Motor neuron (in vitro differentiated cells): ENCODE data around the gene ACSL6. TPM values are rescaled to one million over a fixed set of nuclear protein-coding genes. Genes with fewer than 3 reads are reported as not detected.

Source experiments
- ATAC-seq, 8 experiments: fragments of 200-7000 bp; cut with Tn5 transposase; replicated peaks in 6 of 8; 2 replicates each; pipeline ENCODE4 v1.8.0; 2021; ENCODE audit warnings: mild to moderate bottlenecking in 8 of 8, moderate library complexity in 8 of 8
- H3K27ac ChIP-seq, 2 donors: fragments of 250-450 bp; sonication (Bioruptor Pico); 2 replicates each; pipeline ENCODE4 v1.9.0; 2021; ENCODE audit warnings: antibody characterized with exemption in 2 of 2, mild to moderate bottlenecking in 2 of 2, moderate library complexity in 1 of 2
- H3K4me1 ChIP-seq, 2 donors: fragments of 250-450 bp; sonication (Bioruptor Pico); replicated peaks in 1 of 2; 2 replicates each; pipeline ENCODE4 v1.6.1; 2021; ENCODE audit warnings: antibody characterized with exemption in 2 of 2, mild to moderate bottlenecking in 2 of 2, moderate library complexity in 1 of 2
- H3K4me3 ChIP-seq, 5 donors: fragments of 250-450 bp; sonication (Bioruptor Pico); 2 replicates each; pipeline ENCODE4 v1.9.0; 2021; ENCODE audit warnings: antibody characterized with exemption in 5 of 5, mild to moderate bottlenecking in 5 of 5, moderate library complexity in 4 of 5
- WGBS, 10 experiments: fragments of 450-650 bp; shearing (Covaris generic); methylation state at CpG; one replicate each; pipeline ENCODE4 v1.0.0; 2022; 5-methylcytosine and 5-hydroxymethylcytosine counted together
- in situ Hi-C, 9 experiments: fragments of 400-800 bp; cut with MboI; loops; one replicate each; pipeline ENCODE4 v1.15.0; 2021; ENCODE audit warnings: low sequenced_read_pairs in 9 of 9, low pct_unique_long_range_greater_than_20kb in 2 of 9; ENCODE audit not compliant: unreplicated experiment in 9 of 9
- total RNA-seq, 8 experiments: library from RNA; unstranded; fragments of 300-600 nt; gene quantifications; 2 replicates each; pipeline versions ENCODE4 v1.2.3 to v1.2.4, GENCODE V29; 2022

ACSL6 gene
- total RNA-seq, result 10 to 100 TPM in 4 of 8 experiments, 1 to 10 TPM in 2, under 1 TPM in 2; 0.31 to 20.5 (median 8.7) TPM

- WGBS, 10 experiments, result 28 to 100% (median 80%) methylated on average over 1 to 6 of the region's 63 CpGs; no CpG with 5 or more reads in 7 of the 10 experiments
- peak; percentile 36 to 85 (median 78) for ATAC-seq
- in situ Hi-C loops, result loop anchor here in 5 of 9 experiments (25.0 kb wide), 3 partner anchors 199 to 424 kb away; no protein-coding TSS in a partner anchor
- Histone ChIP-seq H3K4me3 (peak within 1 kb of the TSS; percentile 47 to 87 (median 58)), H3K4me1 (peaks cover 3 to 6% of the 10 kb centered on the region in 2 donors), H3K27ac (peak within 1 kb of the TSS in 1 of 2 donors; percentile 29)
Measured at GRCh38 chr5:132011622-132012343, at the start of gene ACSL6. Gene ACSL6, minus strand, starts transcription at chr5:132011658. Its CDS starts 105 bp downstream, at chr5:132011553.

DNA sequence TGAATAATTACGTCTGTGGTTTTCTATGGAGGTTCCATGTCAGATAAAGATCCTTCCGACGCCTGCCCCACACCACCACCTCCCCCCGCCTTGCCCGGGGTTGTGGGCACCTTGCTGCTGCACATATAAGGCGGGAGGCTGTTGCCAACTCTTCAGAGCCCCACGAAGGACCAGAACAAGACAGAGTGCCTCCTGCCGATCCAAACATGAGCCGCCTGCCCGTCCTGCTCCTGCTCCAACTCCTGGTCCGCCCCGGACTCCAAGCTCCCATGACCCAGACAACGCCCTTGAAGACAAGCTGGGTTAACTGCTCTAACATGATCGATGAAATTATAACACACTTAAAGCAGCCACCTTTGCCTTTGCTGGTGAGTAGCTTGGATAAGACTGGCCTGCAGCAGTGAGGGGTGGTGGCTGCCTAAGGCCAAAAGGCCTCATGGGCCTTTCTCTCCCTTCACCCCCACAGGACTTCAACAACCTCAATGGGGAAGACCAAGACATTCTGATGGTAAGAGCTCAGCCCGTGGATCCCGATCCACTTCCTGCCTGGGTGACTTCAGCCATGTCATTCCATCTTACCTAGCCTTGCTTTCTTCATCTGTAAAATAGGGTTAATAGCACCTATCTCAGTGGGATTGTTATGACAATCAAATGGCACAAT is 49.2 kb upstream of the ACSL6 start, which contains the start of gene IL3:
IL3 (plus strand) TSS at position 155 of the 661 bp plus-strand sequence; CDS start at position 207, 52 bp downstream.
- no peak for ATAC-seq
- 55 to 100% (median 80%) methylated on average over 2 to 9 of the region's 16 CpGs; no CpG with 5 or more reads in 2 of the 10 experiments for WGBS, 10 experiments
- no peak within 1 kb of the TSS for H3K4me3 ChIP-seq
- no peak within 1 kb of the TSS for H3K27ac ChIP-seq
- in situ Hi-C loops, result no loop called here
- H3K4me1 ChIP-seq, result no peaks in the 10 kb centered on the region

- no peak overlapping the region for H3K4me3 ChIP-seq
- H3K27ac ChIP-seq, result no peak overlapping the region
- in situ Hi-C loops, result no loop called here
- H3K4me1 ChIP-seq, result no peaks in the 10 kb centered on the region
- ATAC-seq, result no peak
- 50 to 96% (median 82%) methylated on average over 1 to 8 of the region's 13 CpGs; no CpG with 5 or more reads in 4 of the 10 experiments for WGBS, 10 experiments
Measured at GRCh38 chr5:132059696-132060500, 48.4 kb upstream of the ACSL6 start.

DNA sequence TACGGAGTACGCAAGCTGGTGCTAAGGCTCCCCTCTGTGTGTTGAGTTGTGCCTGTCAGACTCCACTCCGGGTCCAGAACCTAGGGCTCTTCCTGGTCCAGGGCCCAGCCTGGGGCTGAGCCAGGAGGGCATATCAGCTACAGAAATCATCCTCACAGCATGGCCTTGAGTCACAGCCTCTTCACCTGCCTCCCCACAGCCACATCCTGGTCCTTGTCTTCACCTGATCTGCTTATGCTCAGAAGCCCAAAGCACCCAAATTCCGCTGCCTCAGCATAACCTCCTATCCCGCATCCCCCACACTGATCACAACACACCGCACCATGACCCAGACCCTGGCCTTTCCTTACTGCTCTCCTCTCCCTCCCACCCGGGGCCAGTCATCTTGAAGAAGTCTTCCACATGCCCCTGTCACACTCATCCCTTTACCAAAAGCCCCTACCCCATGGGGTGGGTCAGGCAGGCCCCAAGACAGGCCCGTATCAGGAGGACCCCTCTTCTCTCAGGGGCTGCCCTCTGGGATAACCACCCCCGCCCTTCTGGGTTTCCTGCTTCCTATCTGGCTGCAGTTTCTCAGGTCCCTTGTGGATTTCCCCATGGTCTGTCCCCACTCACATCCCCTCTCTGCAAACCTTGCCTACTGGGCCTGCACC is 47.7 kb upstream of the ACSL6 start:
- no peak overlapping the region for H3K4me3 ChIP-seq
- no peaks in the 10 kb centered on the region for H3K4me1 ChIP-seq
- H3K27ac ChIP-seq, result no peak overlapping the region
- no peak for ATAC-seq
- WGBS, 10 experiments, result 60 to 81% (median 71%) methylated on average over 2 to 5 of the region's 9 CpGs; no CpG with 5 or more reads in 6 of the 10 experiments
- in situ Hi-C loops, result no loop called here

DNA sequence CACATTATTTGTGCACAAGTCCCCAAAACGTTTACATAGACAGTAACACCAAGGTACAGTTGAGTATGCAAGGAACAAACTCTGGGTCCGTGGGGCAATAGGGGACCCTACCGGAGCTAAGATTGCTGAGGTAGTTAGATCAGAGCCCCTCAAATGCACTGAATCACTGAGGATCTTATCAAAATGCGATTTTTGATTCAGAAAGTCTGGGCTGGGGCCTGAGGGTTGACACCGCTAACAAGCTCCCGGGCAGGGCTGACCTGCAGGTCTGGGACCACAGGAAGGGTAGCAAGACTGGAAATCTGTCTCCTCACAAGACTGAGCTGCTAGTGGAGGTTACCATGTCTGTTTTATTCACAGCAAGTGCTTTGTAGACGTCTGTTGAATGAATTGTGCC is 47.2 kb upstream of the ACSL6 start:
- no peak overlapping the region for H3K4me3 ChIP-seq
- ATAC-seq, result no peak
- no peak overlapping the region for H3K27ac ChIP-seq
- 28 to 86% (median 59%) methylated on average over 1 to 6 of the region's 7 CpGs; no CpG with 5 or more reads in 2 of the 10 experiments for WGBS, 10 experiments
- in situ Hi-C loops, result no loop called here
- H3K4me1 ChIP-seq, result no peaks in the 10 kb centered on the region

DNA sequence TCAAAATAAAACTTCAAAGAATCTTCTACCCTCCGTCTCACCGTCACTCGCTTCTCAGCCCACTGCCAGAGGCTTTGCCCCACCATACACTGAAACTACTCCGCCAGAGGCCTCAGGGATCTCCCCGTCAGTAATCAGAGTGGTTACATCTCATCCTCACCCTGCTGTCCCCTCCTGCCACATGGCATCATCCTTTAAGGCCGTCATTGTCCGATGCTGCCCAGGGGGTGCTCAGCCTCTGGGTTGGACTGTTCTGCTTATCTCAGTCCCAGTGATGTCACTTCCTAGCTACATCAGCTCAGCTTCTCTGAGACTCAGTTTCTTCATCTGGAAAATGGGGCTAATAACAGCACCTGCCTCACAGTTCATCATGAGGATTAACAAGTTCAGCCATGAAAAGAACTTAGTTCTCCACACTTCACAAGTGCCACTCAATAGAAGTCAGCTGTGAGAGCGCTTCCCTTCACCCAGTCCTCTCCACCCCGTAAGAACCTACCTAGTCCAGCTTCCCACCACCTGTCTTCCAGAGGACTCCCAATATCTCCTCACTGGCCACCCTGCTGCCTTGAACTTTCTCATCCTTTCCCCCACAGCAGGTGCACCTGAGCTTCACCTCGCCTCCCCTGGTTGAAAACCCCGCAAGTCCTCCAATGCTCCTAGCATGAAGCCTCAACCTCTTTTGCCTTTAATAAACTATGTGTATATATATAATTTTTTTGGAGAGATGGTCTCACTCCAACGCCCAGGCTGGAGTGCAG is 46.2 kb upstream of the ACSL6 start:
- in situ Hi-C loops, result no loop called here
- no peak overlapping the region for H3K27ac ChIP-seq
- 11 to 100% (median 80%) methylated on average over 1 to 5 of the region's 12 CpGs; no CpG with 5 or more reads in 2 of the 10 experiments for WGBS, 10 experiments
- no peak for ATAC-seq
- H3K4me3 ChIP-seq, result no peak overlapping the region
- H3K4me1 ChIP-seq, result no peaks in the 10 kb centered on the region

DNA sequence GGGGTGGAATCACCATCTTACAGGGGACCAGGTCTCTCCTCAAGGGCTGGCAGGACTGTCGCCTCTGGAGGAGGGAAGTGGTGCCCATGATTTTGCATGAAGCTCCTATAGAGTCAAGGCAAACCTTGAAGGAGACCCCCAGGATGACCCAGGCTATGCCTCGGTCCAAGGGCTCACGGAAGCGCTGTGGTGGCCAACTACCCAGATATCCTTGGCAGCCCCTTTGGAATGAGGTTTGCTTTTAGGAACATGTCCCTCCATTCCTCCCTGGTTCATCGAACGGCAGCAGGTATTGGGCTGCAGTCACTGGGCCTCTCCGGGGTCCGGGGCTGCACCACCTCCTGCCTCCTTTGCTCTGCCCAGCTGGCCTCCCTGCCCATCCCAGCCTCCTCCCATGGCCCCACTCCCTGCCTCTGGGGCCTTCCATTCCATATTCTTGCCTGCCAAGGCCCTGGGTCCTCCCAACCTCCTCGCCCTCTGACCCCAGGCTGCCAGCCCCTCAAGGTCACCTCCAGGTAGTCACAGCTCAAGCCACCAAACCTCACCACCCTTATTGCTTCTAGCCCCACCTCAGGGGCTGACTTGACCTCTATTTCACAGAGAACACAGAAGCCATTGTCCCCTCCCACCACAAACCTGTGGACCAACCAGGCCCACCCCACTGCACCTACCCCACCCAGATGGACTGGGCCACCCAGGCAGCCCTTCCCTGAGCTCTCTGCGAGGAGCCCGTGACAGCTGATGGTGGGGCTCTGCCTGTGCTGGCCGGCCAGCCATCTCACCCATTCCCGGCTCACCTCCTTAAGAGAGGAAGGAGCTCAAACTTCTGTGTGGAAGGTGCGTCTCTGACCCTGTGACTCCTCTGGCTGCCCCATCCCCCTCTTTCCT is 45.4 kb upstream of the ACSL6 start:
- 50 to 93% (median 73%) methylated on average over 3 to 4 of the region's 14 CpGs; no CpG with 5 or more reads in 7 of the 10 experiments for WGBS, 10 experiments
- in situ Hi-C loops, result no loop called here

GRCh38 chr5:132055808-132056609 is 44.6 kb upstream of the ACSL6 start:
- Histone ChIP-seq H3K4me1 (peaks cover under 1% of the 10 kb centered on the region in 2 donors), H3K4me3 (no peak overlapping the region), H3K27ac (no peak overlapping the region)
- in situ Hi-C loops, result no loop called here
- peak in 3 of 8 experiments; percentile 44 to 90 (median 61) for ATAC-seq
- WGBS, 10 experiments, result 13 to 100% (median 82%) methylated on average over 3 to 4 of the region's 12 CpGs; no CpG with 5 or more reads in 5 of the 10 experiments

More for the DNA sequence above, 45.4 kb upstream of the ACSL6 start:
- no peak overlapping the region for H3K4me3 ChIP-seq
- no peaks in the 10 kb centered on the region for H3K4me1 ChIP-seq
- no peak for ATAC-seq
- H3K27ac ChIP-seq, result no peak overlapping the region

- H3K27ac ChIP-seq, result no peak overlapping the region
- in situ Hi-C loops, result no loop called here
- WGBS, 10 experiments, result 40 to 100% (median 100%) methylated on average over 1 of the region's 1 CpG; no CpG with 5 or more reads in 6 of the 10 experiments
- ATAC-seq, result no peak
- H3K4me1 ChIP-seq, result peaks cover 3 to 5% of the 10 kb centered on the region in 2 donors
- H3K4me3 ChIP-seq, result no peak overlapping the region
Measured at GRCh38 chr5:132055441-132055807, 44.0 kb upstream of the ACSL6 start.

DNA sequence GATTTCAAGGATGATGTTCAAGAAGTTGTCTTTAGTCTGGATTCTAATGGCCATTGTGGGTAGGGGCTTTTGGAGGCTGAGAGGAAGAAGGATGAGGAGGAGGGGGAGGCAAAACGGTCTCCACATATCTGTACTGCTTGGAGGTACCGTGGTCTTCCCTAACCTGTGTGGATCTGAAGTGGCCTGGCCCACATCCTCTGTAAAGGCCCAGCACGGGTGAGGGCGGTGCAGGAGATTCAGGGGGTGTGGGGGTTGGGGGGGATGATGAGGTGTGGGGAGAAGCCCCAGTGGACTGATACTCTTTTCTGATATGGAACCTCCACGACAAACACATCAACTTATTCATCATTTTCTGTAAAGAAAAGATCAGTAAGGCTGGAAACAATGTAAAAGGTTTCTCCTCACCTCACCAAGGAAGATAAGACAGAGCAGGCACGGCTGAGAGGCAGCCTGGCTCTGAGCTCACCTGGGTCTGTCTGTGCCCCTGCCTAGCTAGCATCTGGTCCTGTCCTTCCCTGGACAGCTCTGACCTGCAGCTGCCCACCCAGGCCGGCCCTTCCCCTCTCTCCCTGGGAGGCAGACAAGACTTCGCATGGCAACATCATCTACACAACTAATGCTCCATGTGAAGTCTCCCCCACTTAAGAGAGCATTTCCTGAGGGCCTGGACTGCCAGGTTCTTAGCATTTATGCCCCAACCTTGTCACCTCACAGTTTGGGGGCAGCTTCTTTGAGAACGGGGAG is 43.4 kb upstream of the ACSL6 start:
- no peak overlapping the region for H3K4me3 ChIP-seq
- in situ Hi-C loops, result no loop called here
- peaks cover 3 to 5% of the 10 kb centered on the region in 2 donors for H3K4me1 ChIP-seq
- H3K27ac ChIP-seq, result no peak overlapping the region
- 67 to 100% (median 80%) methylated on average over 1 to 2 of the region's 9 CpGs; no CpG with 5 or more reads in 5 of the 10 experiments for WGBS, 10 experiments
- no peak for ATAC-seq
